ENCODE results near the gene CST8. TPM values are rescaled to one million over a fixed set of nuclear protein-coding genes. Genes with fewer than 3 reads are reported as not detected.

Gene CST8, protein sequence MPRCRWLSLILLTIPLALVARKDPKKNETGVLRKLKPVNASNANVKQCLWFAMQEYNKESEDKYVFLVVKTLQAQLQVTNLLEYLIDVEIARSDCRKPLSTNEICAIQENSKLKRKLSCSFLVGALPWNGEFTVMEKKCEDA
- not detected for total RNA-seq

DNA sequence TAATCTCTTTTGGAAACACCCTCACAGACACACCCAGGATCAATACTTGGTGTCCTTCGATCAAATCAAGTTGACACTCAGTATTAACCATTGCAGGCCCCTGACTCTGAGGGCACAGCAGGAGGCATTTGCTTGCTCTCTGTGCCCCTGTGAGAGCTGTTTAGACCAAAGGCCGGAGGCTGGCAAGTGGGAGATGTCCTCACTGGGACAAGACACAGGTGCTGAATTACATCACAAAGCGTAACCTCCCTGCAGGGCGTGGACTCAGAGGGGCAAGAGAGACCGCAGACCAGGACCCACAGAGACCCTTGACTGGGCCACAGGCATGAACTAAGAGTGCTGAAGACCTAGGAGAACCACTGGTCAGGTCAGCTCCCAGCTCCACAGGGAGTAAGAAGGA is at the start of gene CST8:
Gene CST8, plus strand, starts transcription at position 301 of the 400 bp plus-strand sequence. CDS start 551 bp downstream, outside the sequence.
- H3K27me3 ChIP-seq = no peaks in the 10 kb centered on the region
- no peaks in the 10 kb centered on the region for H3K4me1 ChIP-seq
- H3K36me3 ChIP-seq = no peaks in the 10 kb centered on the region
- no peak for DNase-seq
- H3K9me3 ChIP-seq = no peaks in the 10 kb centered on the region
- H3K4me3 ChIP-seq = no peak within 1 kb of the TSS
- TF ChIP-seq, protein P1, sequence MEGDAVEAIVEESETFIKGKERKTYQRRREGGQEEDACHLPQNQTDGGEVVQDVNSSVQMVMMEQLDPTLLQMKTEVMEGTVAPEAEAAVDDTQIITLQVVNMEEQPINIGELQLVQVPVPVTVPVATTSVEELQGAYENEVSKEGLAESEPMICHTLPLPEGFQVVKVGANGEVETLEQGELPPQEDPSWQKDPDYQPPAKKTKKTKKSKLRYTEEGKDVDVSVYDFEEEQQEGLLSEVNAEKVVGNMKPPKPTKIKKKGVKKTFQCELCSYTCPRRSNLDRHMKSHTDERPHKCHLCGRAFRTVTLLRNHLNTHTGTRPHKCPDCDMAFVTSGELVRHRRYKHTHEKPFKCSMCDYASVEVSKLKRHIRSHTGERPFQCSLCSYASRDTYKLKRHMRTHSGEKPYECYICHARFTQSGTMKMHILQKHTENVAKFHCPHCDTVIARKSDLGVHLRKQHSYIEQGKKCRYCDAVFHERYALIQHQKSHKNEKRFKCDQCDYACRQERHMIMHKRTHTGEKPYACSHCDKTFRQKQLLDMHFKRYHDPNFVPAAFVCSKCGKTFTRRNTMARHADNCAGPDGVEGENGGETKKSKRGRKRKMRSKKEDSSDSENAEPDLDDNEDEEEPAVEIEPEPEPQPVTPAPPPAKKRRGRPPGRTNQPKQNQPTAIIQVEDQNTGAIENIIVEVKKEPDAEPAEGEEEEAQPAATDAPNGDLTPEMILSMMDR (IDR thresholded peaks at IDR 0.05) = no peak
- TF ChIP-seq POLR2A (IDR thresholded peaks at IDR 0.05) = no peak
- no peak within 1 kb of the TSS for H3K27ac ChIP-seq

DNA sequence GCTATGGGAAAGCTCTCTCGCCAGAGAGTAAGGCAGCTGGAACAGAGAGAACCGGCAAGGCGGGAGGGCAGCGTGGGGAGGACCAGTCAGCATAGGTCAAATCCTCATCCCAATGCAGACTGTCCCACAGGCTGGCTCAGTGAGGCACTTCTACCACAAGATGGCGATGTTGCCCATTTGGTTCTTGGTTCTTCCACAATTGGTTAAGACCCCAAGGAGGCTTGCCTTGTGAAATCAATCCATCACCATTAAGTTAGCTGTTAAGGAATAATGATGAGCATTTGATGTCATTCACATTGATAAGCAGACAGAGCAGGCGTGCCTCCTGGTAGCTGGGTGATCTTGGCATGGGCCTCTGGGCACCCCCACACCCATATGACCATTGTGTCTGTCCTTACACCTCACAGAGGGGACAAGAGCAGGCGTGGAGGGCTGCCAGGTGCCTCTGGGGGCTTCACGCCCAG is 49.0 kb upstream of the CST8 start:
- Histone ChIP-seq H3K9me3 (no peaks in the 10 kb centered on the region), H3K27ac (no peak overlapping the region), H3K27me3 (no peaks in the 10 kb centered on the region), H3K4me3 (no peak overlapping the region), H3K4me1 (no peaks in the 10 kb centered on the region), H3K36me3 (no peaks in the 10 kb centered on the region)
- peak; percentile 51 to 81 (median 60) for DNase-seq
- TF ChIP-seq, protein P1 (IDR thresholded peaks at IDR 0.05) = peak; percentile 45 to 76 (median 64)
- no peak for TF ChIP-seq POLR2A (IDR thresholded peaks at IDR 0.05)

DNA sequence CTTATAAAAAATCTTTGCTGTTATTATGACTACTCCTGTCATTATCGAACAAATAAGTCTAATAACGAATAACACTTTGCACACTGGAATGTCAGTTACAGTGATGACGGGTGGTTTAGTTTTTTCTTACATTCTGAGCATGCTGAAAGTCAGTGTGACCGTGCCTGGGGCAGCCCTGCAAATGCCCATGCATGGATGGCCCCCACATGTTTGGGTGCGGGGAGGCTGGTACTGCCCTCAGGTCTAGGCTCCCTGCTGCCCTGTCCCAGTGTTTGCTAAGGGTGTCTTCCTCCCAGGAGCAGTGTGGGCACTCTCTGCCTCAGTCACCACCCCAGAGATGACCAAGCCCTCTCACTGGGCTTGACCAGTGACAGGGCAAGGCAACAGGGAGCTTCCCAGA is 48.5 kb upstream of the CST8 start:
- TF ChIP-seq POLR2A (IDR thresholded peaks at IDR 0.05) = no peak
- TF ChIP-seq, protein P1 (IDR thresholded peaks at IDR 0.05) = no peak
- Histone ChIP-seq H3K4me1 (no peaks in the 10 kb centered on the region), H3K36me3 (no peaks in the 10 kb centered on the region), H3K4me3 (no peak overlapping the region), H3K27me3 (no peaks in the 10 kb centered on the region), H3K27ac (no peak overlapping the region), H3K9me3 (no peaks in the 10 kb centered on the region)
- no peak for DNase-seq

DNA sequence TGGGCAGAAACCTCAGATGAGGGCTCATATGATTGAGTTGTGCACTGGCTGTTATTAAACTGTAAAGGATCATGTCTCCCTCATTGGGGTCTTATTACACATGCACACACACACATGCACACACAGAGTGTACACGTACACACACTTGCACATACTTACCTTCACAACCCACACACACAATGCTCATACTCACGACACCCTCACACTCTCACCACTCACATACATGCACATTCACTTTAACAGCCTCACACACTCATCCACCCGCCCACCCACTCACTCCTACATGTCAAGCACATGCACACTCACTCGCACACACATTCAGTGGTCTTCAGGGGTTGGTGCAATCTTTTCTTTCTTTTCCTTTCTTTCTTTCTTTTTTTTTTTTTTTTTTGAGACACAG is 46.1 kb upstream of the CST8 start:
- TF ChIP-seq, protein P1 (IDR thresholded peaks at IDR 0.05) = no peak
- TF ChIP-seq POLR2A (IDR thresholded peaks at IDR 0.05) = no peak
- H3K36me3 ChIP-seq = no peaks in the 10 kb centered on the region
- no peaks in the 10 kb centered on the region for H3K4me1 ChIP-seq
- H3K27me3 ChIP-seq = no peaks in the 10 kb centered on the region
- H3K4me3 ChIP-seq = no peak overlapping the region
- H3K27ac ChIP-seq = no peak overlapping the region
- no peaks in the 10 kb centered on the region for H3K9me3 ChIP-seq
- DNase-seq = no peak

DNA sequence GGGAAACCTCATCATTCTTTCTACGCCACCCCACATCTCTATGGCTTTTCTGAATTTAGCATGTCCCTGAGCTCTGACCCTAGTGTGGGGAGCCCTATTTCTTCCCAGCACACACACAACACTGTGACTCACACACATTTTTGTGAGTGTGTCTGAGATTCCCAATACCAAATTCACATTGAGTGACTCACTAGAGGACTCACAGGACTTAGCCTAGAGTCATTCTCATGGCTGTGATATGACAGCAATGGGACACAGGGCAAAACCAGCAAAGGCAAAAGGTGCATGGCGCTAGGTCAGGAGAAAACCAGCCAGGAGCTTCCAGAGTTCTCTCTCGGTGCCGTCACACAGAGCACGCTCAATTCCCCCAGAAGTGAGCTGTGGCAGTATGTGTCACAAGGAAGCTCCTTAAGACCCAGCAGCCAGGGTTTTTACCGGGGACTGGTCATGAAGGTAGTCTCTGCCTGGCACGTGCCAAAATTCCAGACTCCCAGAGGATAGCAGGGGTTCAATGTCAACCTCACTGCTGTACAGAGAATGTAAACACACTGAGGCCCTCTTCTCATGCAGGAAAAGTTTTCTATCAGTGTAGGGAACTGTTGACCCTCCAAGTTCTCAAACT is 45.2 kb upstream of the CST8 start:
- TF ChIP-seq, protein P1 (IDR thresholded peaks at IDR 0.05) = no peak
- Histone ChIP-seq H3K36me3 (no peaks in the 10 kb centered on the region), H3K27me3 (no peaks in the 10 kb centered on the region), H3K27ac (no peak overlapping the region), H3K4me3 (no peak overlapping the region), H3K9me3 (no peaks in the 10 kb centered on the region), H3K4me1 (no peaks in the 10 kb centered on the region)
- DNase-seq = no peak

Data from Peyer's patch (tissue), 4 donors.